Lower leg skin (tissue), 4 donors: ENCODE results near the gene FDX2. TPM values are rescaled to one million over a fixed set of nuclear protein-coding genes. Genes with fewer than 3 reads are reported as not detected.

Experiments used
- DNase-seq, 2 donors: peaks; one replicate each; pipeline ENCODE4 v3.0.0-alpha.2; 2019; ENCODE audit warnings: low spot score in 2 of 2
- H3K4me3 ChIP-seq: fragments of 200-600 bp; sonication (generic); 2 replicates; pipeline ENCODE4 v1.5.1; 2017; ENCODE audit warnings: mild to moderate bottlenecking, low read depth; ENCODE audit not compliant: poor library complexity, severe bottlenecking
- POLR2A ChIP-seq, 2 donors: fragments of 450-650 bp; IDR thresholded peaks; one replicate each; pipeline ENCODE4 v1.6.1; 2016 to 2017; ENCODE audit warnings: antibody characterized with exemption in 2 of 2, mild to moderate bottlenecking in 1 of 2, moderate library complexity in 1 of 2
- WGBS, 2 donors: methylation state at CpG; one replicate each; pipeline ENCODE4 v1.1.5; 2018; 5-methylcytosine and 5-hydroxymethylcytosine counted together
- intact Hi-C: fragments of 100-400 bp; cut with DNase I; formaldehyde crosslinking; loops from one replicate; pipeline ENCODE4 v1.15.0; 2023; ENCODE audit warnings: low total_unique reads
- total RNA-seq, 4 donors: library from RNA; depleted of rRNA; stranded (reverse); fragments of >200 nt; gene quantifications; one replicate each; pipeline ENCODE4 v1.1.0, GENCODE V29; 2016
- TF ChIP-seq, protein P1 (sequence below), 3 donors: fragments of 450-650 bp; IDR thresholded peaks; one replicate each; pipeline ENCODE4 v1.5.1; 2016; ENCODE audit warnings: antibody characterized with exemption in 3 of 3, mild to moderate bottlenecking in 3 of 3, moderate library complexity in 2 of 3

Gene FDX2
- total RNA-seq, 4 donors from 2014 or later, result 10.3 to 20.7 (median 18.2) TPM

GRCh38 chr19:10268071-10268470 is 47.7 kb downstream of the FDX2 start:
- no peak for DNase-seq
- intact Hi-C loops, result loop anchor here (2.0 kb wide), 1 partner anchor 121 kb away; no protein-coding TSS in a partner anchor
- WGBS, 2 donors, result 54 to 65% methylated on average over 6 of the region's 6 CpGs
- TF ChIP-seq POLR2A (IDR thresholded peaks at IDR 0.05), result no peak
- TF ChIP-seq, protein P1, sequence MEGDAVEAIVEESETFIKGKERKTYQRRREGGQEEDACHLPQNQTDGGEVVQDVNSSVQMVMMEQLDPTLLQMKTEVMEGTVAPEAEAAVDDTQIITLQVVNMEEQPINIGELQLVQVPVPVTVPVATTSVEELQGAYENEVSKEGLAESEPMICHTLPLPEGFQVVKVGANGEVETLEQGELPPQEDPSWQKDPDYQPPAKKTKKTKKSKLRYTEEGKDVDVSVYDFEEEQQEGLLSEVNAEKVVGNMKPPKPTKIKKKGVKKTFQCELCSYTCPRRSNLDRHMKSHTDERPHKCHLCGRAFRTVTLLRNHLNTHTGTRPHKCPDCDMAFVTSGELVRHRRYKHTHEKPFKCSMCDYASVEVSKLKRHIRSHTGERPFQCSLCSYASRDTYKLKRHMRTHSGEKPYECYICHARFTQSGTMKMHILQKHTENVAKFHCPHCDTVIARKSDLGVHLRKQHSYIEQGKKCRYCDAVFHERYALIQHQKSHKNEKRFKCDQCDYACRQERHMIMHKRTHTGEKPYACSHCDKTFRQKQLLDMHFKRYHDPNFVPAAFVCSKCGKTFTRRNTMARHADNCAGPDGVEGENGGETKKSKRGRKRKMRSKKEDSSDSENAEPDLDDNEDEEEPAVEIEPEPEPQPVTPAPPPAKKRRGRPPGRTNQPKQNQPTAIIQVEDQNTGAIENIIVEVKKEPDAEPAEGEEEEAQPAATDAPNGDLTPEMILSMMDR (IDR thresholded peaks at IDR 0.05), result no peak
- H3K4me3 ChIP-seq, result no peak overlapping the region

DNA sequence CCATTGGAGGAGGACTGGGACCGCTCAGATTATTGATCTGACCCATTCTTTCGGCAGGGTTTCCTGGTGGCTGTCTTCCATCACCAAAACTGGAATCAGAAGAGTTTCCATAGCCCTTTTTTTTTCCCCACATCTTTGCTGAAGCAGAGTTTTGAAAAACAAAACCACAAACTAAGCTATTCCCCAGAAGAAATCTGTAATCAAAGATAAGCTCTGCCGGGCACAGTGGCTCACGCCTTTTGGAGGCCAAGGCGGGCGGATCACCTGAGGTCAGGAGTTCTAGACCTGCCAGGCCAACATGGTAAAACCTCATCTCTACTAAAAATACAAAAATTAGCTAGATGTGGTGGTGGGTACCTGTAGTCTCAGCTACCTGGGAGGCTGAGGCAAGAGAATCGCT is 49.1 kb downstream of the FDX2 start:
- intact Hi-C loops, result no loop called here
- no peak overlapping the region for H3K4me3 ChIP-seq
- TF ChIP-seq POLR2A (IDR thresholded peaks at IDR 0.05), result no peak
- TF ChIP-seq, protein P1 (IDR thresholded peaks at IDR 0.05), result no peak
- WGBS, 2 donors, result 85 to 88% methylated on average over 7 of the region's 7 CpGs
- no peak for DNase-seq

GRCh38 chr19:10262771-10263170 is 53.0 kb downstream of the FDX2 start:
- TF ChIP-seq POLR2A (IDR thresholded peaks at IDR 0.05), result no peak
- TF ChIP-seq, protein P1 (IDR thresholded peaks at IDR 0.05), result no peak
- 75% methylated on average over 7 of the region's 7 CpGs for WGBS, 2 donors
- DNase-seq, result no peak
- no peak overlapping the region for H3K4me3 ChIP-seq
- intact Hi-C loops, result no loop called here

GRCh38 chr19:10260141-10260584 is 55.7 kb downstream of the FDX2 start:
- no peak for TF ChIP-seq POLR2A (IDR thresholded peaks at IDR 0.05)
- WGBS, 2 donors, result 44 to 66% methylated on average over 8 of the region's 8 CpGs
- intact Hi-C loops, result no loop called here
- DNase-seq, result no peak
- no peak overlapping the region for H3K4me3 ChIP-seq

Other genes starting within 250 kb of the FDX2 start
- 10 to 100 TPM; 17.0 to 24.6 (median 23.3) TPM for gene SHFL, start 229.7 kb downstream of the FDX2 start, total RNA-seq
- gene ANGPTL6, start 213.3 kb downstream of the FDX2 start, total RNA-seq, result 1 to 10 TPM in 1 of 4 donors, under 1 TPM in 2, not detected in 1; 0.21 to 1.8 (median 0.68) TPM
- gene PPAN, start 209.7 kb downstream of the FDX2 start, total RNA-seq, result 10 to 100 TPM; 38.7 to 61.3 (median 52.9) TPM
- 10 to 100 TPM; 19.0 to 26.3 (median 22.5) TPM for gene P2RY11, start 204.3 kb downstream of the FDX2 start, total RNA-seq
- gene EIF3G, start 196.1 kb downstream of the FDX2 start, total RNA-seq, result 100 to 1,000 TPM; 292 to 348 (median 320) TPM
- 10 to 100 TPM; 13.2 to 38.4 (median 32.0) TPM for gene DNMT1, start 121.1 kb downstream of the FDX2 start, total RNA-seq
- gene S1PR2, start 84.7 kb downstream of the FDX2 start, total RNA-seq, result 10 to 100 TPM in 2 of 4 donors, 1 to 10 TPM in 2; 4.5 to 11.4 (median 8.2) TPM
- gene MRPL4, start 63.8 kb downstream of the FDX2 start, total RNA-seq, result 10 to 100 TPM; 77.2 to 90.8 (median 83.5) TPM
- 10 to 100 TPM in 1 of 4 donors, 1 to 10 TPM in 3; 5.1 to 19.0 (median 6.7) TPM for gene ICAM1, start 44.9 kb downstream of the FDX2 start, total RNA-seq
- gene ICAM4, start 29.1 kb downstream of the FDX2 start, total RNA-seq, result under 1 TPM in 1 of 4 donors, not detected in 3; 0.38 TPM
- gene ICAM5, start 26.1 kb downstream of the FDX2 start, total RNA-seq, result under 1 TPM in 2 of 4 donors, not detected in 2; 0.13 to 0.20 TPM
- 1 to 10 TPM in 3 of 4 donors, not detected in 1; 2.2 to 3.8 (median 2.8) TPM for gene ZGLP1, start 6.2 kb downstream of the FDX2 start, total RNA-seq
- 10 to 100 TPM; 14.2 to 22.5 (median 19.2) TPM for gene RAVER1, start 17.5 kb upstream of the FDX2 start, total RNA-seq
- 10 to 100 TPM in 1 of 4 donors, 1 to 10 TPM in 3; 3.8 to 10.2 (median 5.1) TPM for gene ICAM3, start 23.6 kb upstream of the FDX2 start, total RNA-seq
- gene TYK2, start 64.6 kb upstream of the FDX2 start, total RNA-seq, result 100 to 1,000 TPM in 1 of 4 donors, 10 to 100 TPM in 3; 48.2 to 115 (median 64.8) TPM
- gene CDC37, start 87.5 kb upstream of the FDX2 start, total RNA-seq, result 100 to 1,000 TPM in 3 of 4 donors, 10 to 100 TPM in 1; 92.8 to 142 (median 120) TPM
- 1 to 10 TPM; 4.1 to 6.8 (median 5.7) TPM for gene PDE4A, start 104.5 kb upstream of the FDX2 start, total RNA-seq
- 100 to 1,000 TPM in 1 of 4 donors, 10 to 100 TPM in 3; 81.6 to 102 (median 89.0) TPM for gene KEAP1, start 187.3 kb upstream of the FDX2 start, total RNA-seq
- gene S1PR5, start 201.4 kb upstream of the FDX2 start, total RNA-seq, result 10 to 100 TPM; 34.9 to 64.0 (median 42.3) TPM
- 100 to 1,000 TPM in 1 of 4 donors, 10 to 100 TPM in 3; 58.5 to 106 (median 71.4) TPM for gene ATG4D, start 227.9 kb upstream of the FDX2 start, total RNA-seq
- 10 to 100 TPM; 23.8 to 59.3 (median 29.4) TPM for gene KRI1, start 250.0 kb upstream of the FDX2 start, total RNA-seq